K562 (cell line): Measurements from ENCODE around the gene KCNC3. TPM values are rescaled to one million over a fixed set of nuclear protein-coding genes. Genes with fewer than 3 reads are reported as not detected.
"Not testable (repeated sequence)": the region's sequence is repeated elsewhere in the genome, so short reads cannot be mapped to it uniquely, and the experiment has no call there.

ENCODE experiments used
- ATAC-seq: fragments of 200-7000 bp; cut with Tn5 transposase; 3 replicates; pipeline ENCODE4 v1.9.1; 2020; ENCODE audit warnings: moderate library complexity
- BruUV-seq: library from RNA; stranded (reverse); fragments of 400-500 nt; replicated peaks from 2 replicates; lab custom pipeline; 2021; lab: Mats Ljungman, UMichigan
- CTCF ChIA-PET: fragments of 300-600 bp; formaldehyde crosslinking; extraction: SDS; loops from one replicate; lab custom pipeline; 2021; ENCODE audit warnings: low intra/inter-chr PET ratio; lab: Yijun Ruan, JAX
- POLR2A ChIA-PET: fragments of 300-600, 350-650 bp; sonication (Branson Sonifier 250); formaldehyde crosslinking; extraction: SDS; loops from one replicate; lab custom pipeline; 2021; ENCODE audit warnings: antibody characterized with exemption, inconsistent platforms; lab: Yijun Ruan, JAX
- DNase-seq, 4 experiments: peaks; one replicate each; pipeline versions ENCODE4 v3.0.0 to v3.0.0-alpha.2; 2011 to 2018; ENCODE audit warnings: low spot score in 3 of 4, mixed read lengths in 3 of 4; ENCODE audit errors: extremely low read depth in 1 of 4
- FAIRE-seq: peaks from 2 replicates; lab custom pipeline; 2011; peaks lifted over from hg19 to GRCh38; lab: Jason Lieb, UNC
- H2AFZ ChIP-seq: 2 replicates; pipeline ENCODE4 v1.6.0; 2011; ENCODE audit warnings: low read depth, low read length, control low read depth, inconsistent platforms
- H3K27ac ChIP-seq: fragments of 200-600 bp; 3 replicates; pipeline ENCODE4 v1.8.0; 2011; ENCODE audit warnings: low read depth, mild to moderate bottlenecking, control low read depth, inconsistent platforms, low read length, moderate library complexity, mixed read lengths; ENCODE audit errors: extremely low read depth
- H3K27me3 ChIP-seq, 2 experiments: fragments of 300-600 bp in 1 of 2; 2 replicates in 1 of 2; 3 replicates in 1 of 2; pipeline versions ENCODE4 v1.6.0 to v1.8.0; 2011; ENCODE audit warnings: inconsistent platforms in 2 of 2, low read length in 2 of 2, mild to moderate bottlenecking in 1 of 2, mixed read lengths in 1 of 2, moderate library complexity in 1 of 2; ENCODE audit not compliant: control insufficient read depth in 2 of 2, insufficient read depth in 2 of 2
- H3K36me3 ChIP-seq: fragments of 300-600 bp; 3 replicates; pipeline ENCODE4 v1.8.0; 2011; ENCODE audit warnings: mild to moderate bottlenecking, low read length, inconsistent platforms; ENCODE audit not compliant: control insufficient read depth, insufficient read depth
- H3K4me1 ChIP-seq, 2 experiments: fragments of 200-600 bp in 1 of 2; replicated peaks in 1 of 2; 2 replicates in 1 of 2; 3 replicates in 1 of 2; pipeline versions ENCODE4 v1.5.1 to v1.8.0; 2011; ENCODE audit warnings: inconsistent platforms in 2 of 2, low read length in 2 of 2, mild to moderate bottlenecking in 1 of 2, mixed read lengths in 1 of 2, moderate library complexity in 1 of 2; ENCODE audit not compliant: control insufficient read depth in 2 of 2, insufficient read depth in 2 of 2
- H3K4me2 ChIP-seq: 2 replicates; pipeline ENCODE4 v1.6.1; 2011; ENCODE audit warnings: low read length, control low read depth, inconsistent platforms, mixed read lengths; ENCODE audit not compliant: insufficient read depth
- H3K4me3 ChIP-seq: fragments of 200-600 bp; sonication (generic), shearing (Covaris generic); 2 replicates; pipeline ENCODE4 v1.5.1; 2016; ENCODE audit warnings: control low read depth, inconsistent platforms
- H3K79me2 ChIP-seq: fragments of 200-600 bp; 3 replicates; pipeline ENCODE4 v1.8.0; 2011; ENCODE audit warnings: low read length, inconsistent platforms; ENCODE audit not compliant: control insufficient read depth, insufficient read depth
- H3K9ac ChIP-seq, 2 experiments: 2 replicates each; pipeline versions ENCODE4 v1.6.0 to v1.6.1; 2011; ENCODE audit warnings: low read depth in 2 of 2, low read length in 2 of 2, control low read depth in 1 of 2, inconsistent platforms in 1 of 2, mild to moderate bottlenecking in 1 of 2, mixed read lengths in 1 of 2; ENCODE audit not compliant: insufficient read depth in 1 of 2
- H3K9me1 ChIP-seq: one replicate; pipeline ENCODE4 v1.6.0; 2011; ENCODE audit warnings: inconsistent platforms, mild to moderate bottlenecking, low read length, moderate library complexity; ENCODE audit not compliant: control insufficient read depth, insufficient read depth
- H3K9me3 ChIP-seq: replicated peaks from 2 replicates; pipeline ENCODE4 v1.5.1; 2011; ENCODE audit warnings: low read depth, low read length, inconsistent platforms; ENCODE audit not compliant: control insufficient read depth, insufficient read depth
- H4K20me1 ChIP-seq: replicated peaks from 2 replicates; pipeline ENCODE4 v1.6.1; 2011; ENCODE audit warnings: low read length, inconsistent platforms, mixed read lengths; ENCODE audit not compliant: control insufficient read depth, insufficient read depth
- CBFA2T3 ChIP-seq: fragments of 450-650 bp; IDR thresholded peaks from 2 replicates; pipeline ENCODE4 v1.6.1; 2017
- E2F4 ChIP-seq: sonication (generic); formaldehyde crosslinking; IDR thresholded peaks from 2 replicates; pipeline ENCODE4 v1.8.0; 2022; ENCODE audit warnings: mild to moderate bottlenecking, low read depth, missing genetic modification reagents
- KLF1 ChIP-seq: fragments of 450-650 bp; IDR thresholded peaks from 2 replicates; pipeline ENCODE4 v1.6.1; 2016; ENCODE audit warnings: missing genetic modification characterization, missing compliant biosample characterization
- MEF2D ChIP-seq: conservative IDR thresholded peaks from 2 replicates; pipeline ENCODE4 v1.6.1; 2016; ENCODE audit warnings: low read depth, missing genetic modification characterization, missing compliant biosample characterization
- MEIS2 ChIP-seq: fragments of 450-650 bp; IDR thresholded peaks from 2 replicates; pipeline ENCODE4 v1.6.1; 2014; ENCODE audit warnings: mild to moderate bottlenecking; ENCODE audit not compliant: partially characterized antibody
- MYBL2 ChIP-seq, 2 experiments: fragments of 450-650 bp in 1 of 2; sonication (generic) in 1 of 2; formaldehyde crosslinking in 1 of 2; IDR thresholded peaks; 2 replicates each; pipeline versions ENCODE4 v1.6.1 to v1.8.1; 2017 to 2022; ENCODE audit warnings: borderline replicate concordance in 1 of 2, inconsistent platforms in 1 of 2, low read depth in 1 of 2, mild to moderate bottlenecking in 1 of 2, missing genetic modification reagents in 1 of 2, moderate library complexity in 1 of 2
- PHTF2 ChIP-seq: fragments of 250-450 bp; sonication (Bioruptor Pico); IDR thresholded peaks from 2 replicates; pipeline ENCODE4 v1.5.0; 2021; ENCODE audit warnings: mild to moderate bottlenecking
- PRPF4 ChIP-seq: fragments of 200-400 bp; formaldehyde crosslinking; IDR thresholded peaks from one replicate; pipeline ENCODE4 v1.6.1; 2017; ENCODE audit warnings: low read length, low read depth, mild to moderate bottlenecking; ENCODE audit not compliant: insufficient read depth, poor library complexity, severe bottlenecking
- TAF9B ChIP-seq: fragments of 450-650 bp; IDR thresholded peaks from 2 replicates; pipeline ENCODE4 v1.6.1; 2018; ENCODE audit warnings: mild to moderate bottlenecking; ENCODE audit not compliant: partially characterized antibody
- ZBTB7A ChIP-seq: IDR thresholded peaks from 2 replicates; pipeline ENCODE4 v1.6.1; 2011; ENCODE audit warnings: low read depth, mild to moderate bottlenecking, low read length, moderate library complexity, borderline replicate concordance; ENCODE audit not compliant: control insufficient read depth
- ZKSCAN1 ChIP-seq: fragments of 150-350 bp; IDR thresholded peaks from 2 replicates; pipeline ENCODE4 v1.6.1; 2016; ENCODE audit warnings: low read depth, low read length
- ZNF764 ChIP-seq: fragments of 250-450 bp; sonication (Bioruptor Pico); IDR thresholded peaks from 2 replicates; pipeline ENCODE4 v1.4.0; 2020; ENCODE audit warnings: low read depth, mild to moderate bottlenecking, moderate library complexity
- ZNF778 ChIP-seq: fragments of 450-650 bp; formaldehyde crosslinking; IDR thresholded peaks from 2 replicates; pipeline ENCODE4 v1.4.0; 2020; ENCODE audit warnings: mild to moderate bottlenecking, moderate library complexity
- WGBS: fragments of 100-300 bp; shearing (Covaris generic); methylation state at CpG from one replicate; pipeline ENCODE4 v1.1.6; 2016; ENCODE audit warnings: low coverage, mixed read lengths; ENCODE audit not compliant: insufficient coverage; ENCODE audit errors: missing lambda C conversion rate; 5-methylcytosine and 5-hydroxymethylcytosine counted together
- in situ Hi-C: fragments of 300-500 bp; cut with MboI; formaldehyde crosslinking; loops from 4 replicates; pipeline ENCODE4 v1.15.0; 2018; ENCODE audit warnings: inconsistent platforms, mixed read lengths
- intact Hi-C: fragments of 100-400 bp; cut with micrococcal nuclease; formaldehyde crosslinking; loops from 2 replicates; pipeline ENCODE4 v1.14.2; 2022
- polyA plus RNA-seq, 8 experiments: library from polyadenylated mRNA; depleted of rRNA in 4 of 8; stranded (reverse) in 5 of 8; unstranded in 3 of 8; fragments of >200 nt; fragmentation: Nextera tagmentation in 2 of 8; fragmentation: Illumina TruSeq in 1 of 8; extraction: Ambion mirVana in 2 of 8; extraction: Trizol in 1 of 8; gene quantifications; 2 replicates each; pipeline versions ENCODE4 v1.2.1 to v1.2.3, GENCODE V29; 2011 to 2014; ENCODE audit warnings: inconsistent platforms in 1 of 8, missing spikeins in 1 of 8
- total RNA-seq, 7 experiments: library from RNA; depleted of rRNA in 6 of 7; stranded (reverse); fragments of >200 nt in 6 of 7; fragmentation: Illumina TruSeq in 2 of 7; extraction: Trizol in 2 of 7; gene quantifications; 2 replicates each; pipeline versions ENCODE4 v1.2.1 to v1.2.3, GENCODE V29; 2011 to 2021; ENCODE audit warnings: low replicate concordance in 1 of 7

KCNC3 gene
- total and polyA plus RNA-seq, 9 of the 15 experiments (the other 6 are each of a cell fraction or from before 2014, with no cell fraction given): 0.03 to 26.2 (median 2.0) TPM

- H3K9ac ChIP-seq, H3K4me2 ChIP-seq, H3K9me3 ChIP-seq, CTCF ChIA-PET, H3K36me3 ChIP-seq, FAIRE-seq, H4K20me1 ChIP-seq, BruUV-seq, H2AFZ ChIP-seq, H3K27ac ChIP-seq, H3K4me3 ChIP-seq, intact Hi-C loops, DNase-seq, H3K79me2 ChIP-seq, H3K9me1 ChIP-seq, ATAC-seq, H3K27me3 ChIP-seq: not testable (repeated sequence)
- 56% methylated on average over 7 of the region's 7 CpGs for WGBS
- peaks cover 8 to 25% of the 10 kb centered on the region in 2 experiments; a peak in 4 of 5 replicates for H3K4me1 ChIP-seq
- POLR2A ChIA-PET: interaction anchor here (1.5 kb wide), 1 partner anchor 10 kb away, joined by 6 read pairs; no protein-coding TSS in a partner anchor
- in situ Hi-C loops: loop anchor here (10.0 kb wide), 1 partner anchor 431 kb away; no protein-coding TSS in a partner anchor
- TF ChIP-seq CBFA2T3: peak; percentile 41; the same call in 1 of the 2 replicates
These were observed 24.3 kb upstream of the KCNC3 start for GRCh38 chr19:50353487-50353880.

- Histone ChIP-seq H3K4me1 (peaks cover 8 to 14% of the 10 kb centered on the region in 2 experiments; a peak in 3 of 5 replicates), H3K27me3 (no peaks in the 10 kb centered on the region), H3K9ac (peak overlapping the region in 1 of 2 experiments; percentile 29; a peak in 1 of 4 replicates), H3K36me3 (no peaks in the 10 kb centered on the region), H2AFZ (no peak overlapping the region), H4K20me1 (no peaks in the 10 kb centered on the region), H3K4me2 (no peak overlapping the region), H3K79me2 (no peaks in the 10 kb centered on the region), H3K9me1 (no peaks in the 10 kb centered on the region), H3K9me3 (no peaks in the 10 kb centered on the region), H3K4me3 (no peak overlapping the region)
- DNase-seq (no peak), ATAC-seq (no peak), FAIRE-seq (no peak)
- 44% methylated on average over 4 of the region's 4 CpGs for WGBS
- POLR2A ChIA-PET: interaction anchor here (1.0 to 1.5 kb wide), 2 partner anchors 8 to 9 kb away, joined by 3 to 6 read pairs; no protein-coding TSS in a partner anchor
- intact Hi-C loops: no loop called here
- BruUV-seq: no TSS peak
- CTCF ChIA-PET: no interaction called here
- TF ChIP-seq PRPF4: no peak
- TF ChIP-seq E2F4 (CRISPR knock-in tag): no peak
- no peak for TF ChIP-seq KLF1 (tag)
- TF ChIP-seq ZBTB7A: no peak
- no peak for TF ChIP-seq MEF2D
- no peak for TF ChIP-seq TAF9B
- no peak for TF ChIP-seq ZNF764 (CRISPR knock-in tag)
- TF ChIP-seq ZKSCAN1: no peak
- no peak for TF ChIP-seq MEIS2
- no peak for TF ChIP-seq PHTF2 (CRISPR knock-in tag)
- TF ChIP-seq ZNF778: no peak
- TF ChIP-seq MYBL2 (IDR thresholded peaks at IDR 0.05; ENCODE audit: low read depth): no peak
- TF ChIP-seq MYBL2 (CRISPR knock-in tag; IDR thresholded peaks at IDR 0.05; ENCODE audit: borderline replicate concordance): no peak
- TF ChIP-seq, all 486 proteins: peak for 0
- in situ Hi-C loops: loop anchor here (10.0 kb wide), 1 partner anchor 433 kb away; no protein-coding TSS in a partner anchor
- no peak overlapping the region for H3K27ac ChIP-seq
These were observed 23.1 kb upstream of the KCNC3 start for GRCh38 chr19:50352242-50352641.
